Upper lobe of right lung (tissue), 1 donor: ENCODE measurements around the gene MYO18A. TPM values are rescaled to one million over a fixed set of nuclear protein-coding genes. Genes with fewer than 3 reads are reported as not detected.
"Not testable (repeated sequence)": the region's sequence is repeated elsewhere in the genome, so short reads cannot be mapped to it uniquely, and the experiment has no call there.

Experiments used
- ATAC-seq: fragments of 200-7000 bp; cut with Tn5 transposase; one replicate; pipeline ENCODE4 v1.9.1; 2020; ENCODE audit warnings: mild to moderate bottlenecking, moderate library complexity
- DNase-seq: peaks from one replicate; pipeline ENCODE4 v3.0.0-alpha.2; 2020
- H3K27ac ChIP-seq: fragments of 200-600 bp; one replicate; pipeline ENCODE4 v1.8.0; 2022
- H3K27me3 ChIP-seq: fragments of 200-600 bp; one replicate; pipeline ENCODE4 v1.8.0; 2022; ENCODE audit warnings: mild to moderate bottlenecking
- H3K36me3 ChIP-seq: fragments of 200-600 bp; one replicate; pipeline ENCODE4 v1.8.0; 2022
- H3K4me1 ChIP-seq: fragments of 200-600 bp; one replicate; pipeline ENCODE4 v1.8.0; 2022
- H3K4me3 ChIP-seq: fragments of 200-600 bp; one replicate; pipeline ENCODE4 v1.8.0; 2022; ENCODE audit warnings: mild to moderate bottlenecking
- H3K9me3 ChIP-seq: fragments of 200-600 bp; one replicate; pipeline ENCODE4 v1.8.0; 2022
- intact Hi-C: fragments of 100-400 bp; cut with DNase I; formaldehyde crosslinking; loops from one replicate; pipeline ENCODE4 v1.11.0; 2022
- long read RNA-seq: library from polyadenylated mRNA; unstranded; transcript quantifications from one replicate; pipeline ENCODE4 v2.0.0, GENCODE V29; 2021
- total RNA-seq: library from RNA; stranded (reverse); fragmentation: NEBNext Ultra II Directional; extraction: Animal tissue kit (Norgen Biotek cat#: 25700); gene quantifications from one replicate; pipeline ENCODE4 v1.2.1, GENCODE V29; 2021
- TF ChIP-seq, protein P1 (sequence below): fragments of 200-600 bp; IDR thresholded peaks from one replicate; pipeline ENCODE4 v1.8.0; 2022; ENCODE audit warnings: antibody characterized with exemption
- donor health status: DM: no; HTN: yes; CAD: no; lungs with severe emphysema.

Gene MYO18A
- 51.0 TPM for total RNA-seq
- long read RNA-seq, partial matches to known transcripts = 37 of 54 reads
- long read RNA-seq, other reads (novel, unspliced or antisense) = 17 of 54 reads

DNA sequence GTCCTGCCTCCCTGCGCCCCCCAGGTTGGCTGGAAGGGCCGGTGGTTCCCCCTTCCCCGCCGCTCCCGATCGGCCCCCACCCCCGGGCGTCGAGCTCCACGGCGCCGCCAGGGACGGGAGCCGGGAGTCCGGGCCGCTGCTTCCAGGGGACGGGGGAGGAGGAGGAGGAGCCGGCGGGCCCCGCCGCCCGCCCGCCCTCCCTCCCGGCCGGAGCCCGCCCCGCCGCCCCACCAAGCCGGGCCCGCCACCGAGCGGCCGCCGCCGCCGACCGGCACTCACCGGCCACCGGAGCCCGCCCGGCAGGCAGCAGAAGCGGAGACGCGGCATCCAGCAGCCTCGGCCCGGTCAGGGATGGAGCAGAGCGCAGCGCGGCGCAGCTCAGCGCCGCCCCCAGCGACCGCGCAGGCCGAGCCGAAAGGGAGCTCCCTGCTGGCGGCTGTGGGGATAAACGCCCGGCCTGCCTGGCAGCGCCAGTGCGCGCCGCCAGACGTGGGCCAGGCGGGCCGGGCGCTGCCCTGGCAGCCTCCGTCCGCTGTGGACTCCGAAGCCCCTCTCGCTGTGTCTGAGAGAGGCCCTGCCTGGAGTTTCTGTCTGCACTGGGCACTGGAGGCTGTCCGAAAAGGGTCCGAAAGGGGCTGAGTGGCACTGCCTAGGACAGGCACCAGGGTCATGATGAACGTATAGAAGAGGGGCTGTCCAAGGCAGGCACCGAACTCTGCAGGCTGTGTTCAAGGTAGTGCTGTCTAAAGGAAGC, at the start of gene MYO18A:
TSS of gene MYO18A (minus strand) at position 365 of the 754 bp plus-strand sequence. CDS start 13,458 bp downstream, outside the sequence.
- TF ChIP-seq, protein P1, sequence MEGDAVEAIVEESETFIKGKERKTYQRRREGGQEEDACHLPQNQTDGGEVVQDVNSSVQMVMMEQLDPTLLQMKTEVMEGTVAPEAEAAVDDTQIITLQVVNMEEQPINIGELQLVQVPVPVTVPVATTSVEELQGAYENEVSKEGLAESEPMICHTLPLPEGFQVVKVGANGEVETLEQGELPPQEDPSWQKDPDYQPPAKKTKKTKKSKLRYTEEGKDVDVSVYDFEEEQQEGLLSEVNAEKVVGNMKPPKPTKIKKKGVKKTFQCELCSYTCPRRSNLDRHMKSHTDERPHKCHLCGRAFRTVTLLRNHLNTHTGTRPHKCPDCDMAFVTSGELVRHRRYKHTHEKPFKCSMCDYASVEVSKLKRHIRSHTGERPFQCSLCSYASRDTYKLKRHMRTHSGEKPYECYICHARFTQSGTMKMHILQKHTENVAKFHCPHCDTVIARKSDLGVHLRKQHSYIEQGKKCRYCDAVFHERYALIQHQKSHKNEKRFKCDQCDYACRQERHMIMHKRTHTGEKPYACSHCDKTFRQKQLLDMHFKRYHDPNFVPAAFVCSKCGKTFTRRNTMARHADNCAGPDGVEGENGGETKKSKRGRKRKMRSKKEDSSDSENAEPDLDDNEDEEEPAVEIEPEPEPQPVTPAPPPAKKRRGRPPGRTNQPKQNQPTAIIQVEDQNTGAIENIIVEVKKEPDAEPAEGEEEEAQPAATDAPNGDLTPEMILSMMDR = peak; percentile 80
- peaks cover 41% of the 10 kb centered on the region for H3K4me1 ChIP-seq
- peak; percentile 90 for ATAC-seq
- peak within 1 kb of the TSS; percentile 89 for H3K27ac ChIP-seq
- DNase-seq = peak; percentile 91
- no peaks in the 10 kb centered on the region for H3K27me3 ChIP-seq
- no peaks in the 10 kb centered on the region for H3K36me3 ChIP-seq
- intact Hi-C loops = no loop called here
- no peaks in the 10 kb centered on the region for H3K9me3 ChIP-seq
- H3K4me3 ChIP-seq = peak within 1 kb of the TSS; percentile 62

DNA sequence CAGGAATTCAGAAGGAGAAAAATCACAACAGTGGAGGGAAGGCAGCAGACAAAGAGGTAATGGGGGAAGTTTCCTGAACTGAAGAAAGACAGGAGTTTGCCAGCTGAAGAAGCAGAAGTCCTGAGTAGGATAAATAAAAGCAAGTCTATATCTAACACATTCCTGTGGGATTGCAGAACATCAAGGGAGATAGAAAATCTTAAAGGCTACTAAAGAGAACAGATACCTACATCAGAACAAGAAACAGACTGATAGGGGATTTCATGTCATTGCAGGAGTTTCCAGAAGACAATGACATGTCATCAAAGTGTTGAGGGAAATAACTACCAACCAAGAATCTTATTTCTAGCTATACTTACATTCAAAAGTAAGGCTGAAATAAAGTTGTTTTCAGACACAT, 45.2 kb upstream of the MYO18A start:
- Histone ChIP-seq H3K36me3 (no peaks in the 10 kb centered on the region), H3K9me3 (no peaks in the 10 kb centered on the region), H3K4me1 (no peaks in the 10 kb centered on the region), H3K27ac (no peak overlapping the region), H3K4me3 (no peak overlapping the region), H3K27me3 (no peaks in the 10 kb centered on the region)
- no peak for ATAC-seq
- TF ChIP-seq, protein P1 = no peak
- intact Hi-C loops = no loop called here
- no peak for DNase-seq

GRCh38 chr17:29221338-29221737, 41.1 kb upstream of the MYO18A start:
- H3K27me3 ChIP-seq, H3K36me3 ChIP-seq, intact Hi-C loops, H3K27ac ChIP-seq, H3K4me1 ChIP-seq, H3K4me3 ChIP-seq, ATAC-seq, DNase-seq, H3K9me3 ChIP-seq: not testable (repeated sequence)

DNA sequence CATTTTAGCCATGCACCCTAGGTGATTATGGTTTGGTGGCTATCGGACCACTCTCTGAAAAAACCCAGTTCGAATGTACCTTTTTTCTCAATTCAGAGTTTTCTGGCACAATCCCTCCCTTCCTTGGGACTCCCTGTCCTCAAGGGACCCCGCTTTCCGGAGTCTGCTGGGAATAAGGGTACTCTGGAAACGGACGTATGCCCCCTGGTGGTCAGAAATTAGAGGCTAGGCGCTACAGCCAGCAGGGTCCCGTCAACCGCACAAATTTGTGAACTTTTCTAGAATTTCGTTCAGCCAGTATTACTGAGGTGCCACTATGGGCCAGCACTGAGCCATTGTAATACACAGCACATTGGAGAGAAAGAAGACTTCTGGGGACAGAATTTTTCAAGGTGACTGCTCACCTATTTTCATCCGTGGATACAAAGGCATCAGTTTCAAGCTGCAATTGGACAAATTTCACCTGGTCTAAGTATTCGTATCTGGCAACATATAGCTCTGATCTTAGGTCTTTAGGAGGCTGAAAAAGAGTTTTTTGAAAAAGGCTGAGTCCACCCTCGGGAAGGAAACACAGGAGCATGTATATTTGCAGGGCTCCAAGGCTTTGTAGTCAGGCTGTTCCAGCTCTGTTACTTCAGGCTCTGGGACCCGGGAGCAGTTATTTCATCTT, 39.3 kb upstream of the MYO18A start:
- ATAC-seq = peak; percentile 95
- H3K27me3 ChIP-seq = no peaks in the 10 kb centered on the region
- intact Hi-C loops = loop anchor here (5.0 kb wide), 1 partner anchor 72 kb away; no protein-coding TSS in a partner anchor
- TF ChIP-seq, protein P1 = peak; percentile 98
- peaks cover 6% of the 10 kb centered on the region for H3K4me1 ChIP-seq
- H3K27ac ChIP-seq = no peak overlapping the region
- no peaks in the 10 kb centered on the region for H3K9me3 ChIP-seq
- H3K36me3 ChIP-seq = no peaks in the 10 kb centered on the region
- no peak overlapping the region for H3K4me3 ChIP-seq
- peak; percentile 79 for DNase-seq

- TF ChIP-seq, protein P1 = no peak
- Histone ChIP-seq H3K9me3 (no peaks in the 10 kb centered on the region), H3K4me1 (peaks cover 6% of the 10 kb centered on the region), H3K27ac (no peak overlapping the region), H3K27me3 (no peaks in the 10 kb centered on the region), H3K4me3 (no peak overlapping the region), H3K36me3 (no peaks in the 10 kb centered on the region)
- intact Hi-C loops = loop anchor here (5.0 kb wide), 1 partner anchor 70 kb away; no protein-coding TSS in a partner anchor
- DNase-seq = no peak
- no peak for ATAC-seq
Observed at GRCh38 chr17:29216856-29217255, 36.7 kb upstream of the MYO18A start.

DNA sequence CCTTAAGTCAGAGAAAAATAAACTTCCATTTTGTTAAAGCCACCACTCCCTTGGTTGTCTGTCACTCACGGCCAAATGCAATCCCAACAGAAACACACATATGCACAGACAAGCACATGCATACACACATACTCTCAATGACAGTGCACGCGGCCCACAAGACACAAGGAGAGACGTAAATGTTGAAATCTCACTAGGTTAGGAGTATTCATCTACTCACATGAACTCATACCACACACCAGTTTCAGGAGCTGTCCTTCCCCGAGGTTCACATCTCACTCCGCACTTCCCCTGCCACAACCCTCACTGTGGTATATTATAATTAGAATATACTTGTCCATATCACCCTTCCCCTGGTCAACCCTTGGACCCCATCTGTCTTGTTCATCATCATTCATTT, 36.0 kb upstream of the MYO18A start:
- no peak for DNase-seq
- no peaks in the 10 kb centered on the region for H3K9me3 ChIP-seq

More for the DNA sequence above, 36.0 kb upstream of the MYO18A start:
- intact Hi-C loops = loop anchor here (5.0 kb wide), 1 partner anchor 69 kb away; no protein-coding TSS in a partner anchor
- peaks cover 6% of the 10 kb centered on the region for H3K4me1 ChIP-seq
- no peak for ATAC-seq
- H3K27me3 ChIP-seq = no peaks in the 10 kb centered on the region
- TF ChIP-seq, protein P1 = no peak
- H3K4me3 ChIP-seq = no peak overlapping the region
- no peaks in the 10 kb centered on the region for H3K36me3 ChIP-seq
- H3K27ac ChIP-seq = no peak overlapping the region
